ENCODE results near the gene WEE1. TPM values are rescaled to one million over a fixed set of nuclear protein-coding genes. Genes with fewer than 3 reads are reported as not detected.

WEE1 gene
- total RNA-seq, 1 donor from 2014 or later: 50.7 TPM

DNA sequence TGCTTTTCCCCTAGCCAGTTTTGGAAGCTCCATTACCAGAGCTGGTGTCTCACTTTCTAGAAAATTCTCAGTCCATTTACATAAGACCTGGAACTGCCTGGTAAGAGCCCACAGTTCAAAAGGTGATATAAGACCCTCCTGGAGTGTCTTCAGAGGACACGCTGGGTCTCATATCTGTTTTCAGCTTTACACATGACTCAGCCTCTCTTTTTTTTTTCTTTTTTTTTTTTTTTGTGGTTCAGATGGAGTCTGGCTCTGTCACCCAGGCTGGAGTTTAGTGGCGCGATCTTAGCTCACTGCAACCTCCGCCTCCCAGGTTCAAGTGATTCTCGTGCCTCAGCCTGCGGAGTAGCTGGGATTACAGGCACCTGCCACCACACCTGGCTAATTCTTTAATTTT lies 30.7 kb downstream of the WEE1 start:
- DNase-seq (ENCODE audit: low read depth): no peak
- Mint-ChIP-seq H3K4me3 (ENCODE audit: unreplicated experiment) (no peak overlapping the region), H3K36me3 (ENCODE audit: low read depth, unreplicated experiment) (no peaks in the 10 kb centered on the region), H3K27me3 (ENCODE audit: low read depth, unreplicated experiment) (peaks cover 2% of the 10 kb centered on the region), H3K4me1 (ENCODE audit: low read depth, unreplicated experiment) (peaks cover 21% of the 10 kb centered on the region), H3K9me3 (ENCODE audit: unreplicated experiment) (peaks cover 2% of the 10 kb centered on the region), H3K27ac (ENCODE audit: unreplicated experiment) (no peak overlapping the region)
- Histone ChIP-seq H3K4me2 (ENCODE audit: low read length) (no peak overlapping the region), H4K20me1 (ENCODE audit: insufficient read depth, low read length) (no peaks in the 10 kb centered on the region), H3K9ac (ENCODE audit: low read length) (no peak overlapping the region), H3K4me3 (ENCODE audit: insufficient read depth, low read depth, low read length) (no peak overlapping the region), H3K4me1 (ENCODE audit: insufficient read depth, low read length) (peaks cover 11% of the 10 kb centered on the region), H2AFZ (ENCODE audit: low read depth, low read length) (no peak overlapping the region), H3K79me2 (ENCODE audit: insufficient read depth, low read length) (no peaks in the 10 kb centered on the region), H3K27ac (ENCODE audit: low read depth, low read length) (no peak overlapping the region), H3K9me3 (ENCODE audit: insufficient read depth, low read depth, low read length) (no peaks in the 10 kb centered on the region), H3K27me3 (ENCODE audit: insufficient read depth, low read length) (no peaks in the 10 kb centered on the region), H3K36me3 (ENCODE audit: insufficient read depth, low read length) (no peaks in the 10 kb centered on the region)
- TF ChIP-seq EZH2 (IDR thresholded peaks at IDR 0.05; ENCODE audit: insufficient read depth, low read length): no peak
- TF ChIP-seq, protein P1, sequence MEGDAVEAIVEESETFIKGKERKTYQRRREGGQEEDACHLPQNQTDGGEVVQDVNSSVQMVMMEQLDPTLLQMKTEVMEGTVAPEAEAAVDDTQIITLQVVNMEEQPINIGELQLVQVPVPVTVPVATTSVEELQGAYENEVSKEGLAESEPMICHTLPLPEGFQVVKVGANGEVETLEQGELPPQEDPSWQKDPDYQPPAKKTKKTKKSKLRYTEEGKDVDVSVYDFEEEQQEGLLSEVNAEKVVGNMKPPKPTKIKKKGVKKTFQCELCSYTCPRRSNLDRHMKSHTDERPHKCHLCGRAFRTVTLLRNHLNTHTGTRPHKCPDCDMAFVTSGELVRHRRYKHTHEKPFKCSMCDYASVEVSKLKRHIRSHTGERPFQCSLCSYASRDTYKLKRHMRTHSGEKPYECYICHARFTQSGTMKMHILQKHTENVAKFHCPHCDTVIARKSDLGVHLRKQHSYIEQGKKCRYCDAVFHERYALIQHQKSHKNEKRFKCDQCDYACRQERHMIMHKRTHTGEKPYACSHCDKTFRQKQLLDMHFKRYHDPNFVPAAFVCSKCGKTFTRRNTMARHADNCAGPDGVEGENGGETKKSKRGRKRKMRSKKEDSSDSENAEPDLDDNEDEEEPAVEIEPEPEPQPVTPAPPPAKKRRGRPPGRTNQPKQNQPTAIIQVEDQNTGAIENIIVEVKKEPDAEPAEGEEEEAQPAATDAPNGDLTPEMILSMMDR (IDR thresholded peaks at IDR 0.05; ENCODE audit: insufficient read depth, low read depth, low read length): no peak
- FAIRE-seq: no peak

DNA sequence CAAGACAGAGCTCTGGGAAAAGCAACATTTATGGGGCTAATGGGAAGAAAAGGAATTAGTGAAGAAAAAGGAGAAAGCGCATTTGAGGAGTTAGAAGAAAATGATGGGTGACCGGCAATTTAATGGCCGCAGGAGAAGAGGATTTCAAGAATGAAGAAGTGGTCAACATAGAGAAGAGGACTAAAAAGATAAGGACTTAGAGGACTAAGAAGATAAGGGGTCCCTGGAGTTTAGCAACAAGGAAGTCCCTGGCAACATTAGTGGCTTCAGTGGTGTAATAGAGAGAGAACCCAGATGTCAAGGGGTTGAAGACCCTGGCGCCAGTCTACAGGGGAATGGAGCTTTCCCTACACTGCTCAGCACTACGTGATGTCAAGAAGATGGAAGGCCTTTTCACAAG lies 32.3 kb downstream of the WEE1 start:
- H3K79me2 ChIP-seq (ENCODE audit: insufficient read depth, low read length): no peaks in the 10 kb centered on the region
- peaks cover 11% of the 10 kb centered on the region for H3K4me1 ChIP-seq (ENCODE audit: insufficient read depth, low read length)
- H3K36me3 Mint-ChIP-seq (ENCODE audit: low read depth, unreplicated experiment): no peaks in the 10 kb centered on the region
- no peaks in the 10 kb centered on the region for H3K9me3 ChIP-seq (ENCODE audit: insufficient read depth, low read depth, low read length)
- no peaks in the 10 kb centered on the region for H3K36me3 ChIP-seq (ENCODE audit: insufficient read depth, low read length)
- H3K4me3 Mint-ChIP-seq (ENCODE audit: unreplicated experiment): no peak overlapping the region
- no peak for TF ChIP-seq EZH2 (IDR thresholded peaks at IDR 0.05; ENCODE audit: insufficient read depth, low read length)
- TF ChIP-seq, protein P1 (IDR thresholded peaks at IDR 0.05; ENCODE audit: insufficient read depth, low read depth, low read length): no peak
- H3K27ac ChIP-seq (ENCODE audit: low read depth, low read length): no peak overlapping the region
- DNase-seq (ENCODE audit: low read depth) (no peak), FAIRE-seq (no peak)
- peaks cover 2% of the 10 kb centered on the region for H3K27me3 Mint-ChIP-seq (ENCODE audit: low read depth, unreplicated experiment)
- peaks cover 2% of the 10 kb centered on the region for H3K9me3 Mint-ChIP-seq (ENCODE audit: unreplicated experiment)
- no peak overlapping the region for H3K27ac Mint-ChIP-seq (ENCODE audit: unreplicated experiment)
- peaks cover 16% of the 10 kb centered on the region for H3K4me1 Mint-ChIP-seq (ENCODE audit: low read depth, unreplicated experiment)
- H3K4me2 ChIP-seq (ENCODE audit: low read length): no peak overlapping the region
- no peak overlapping the region for H3K9ac ChIP-seq (ENCODE audit: low read length)
- H3K27me3 ChIP-seq (ENCODE audit: insufficient read depth, low read length): no peaks in the 10 kb centered on the region
- no peak overlapping the region for H2AFZ ChIP-seq (ENCODE audit: low read depth, low read length)
- H4K20me1 ChIP-seq (ENCODE audit: insufficient read depth, low read length): no peaks in the 10 kb centered on the region
- no peak overlapping the region for H3K4me3 ChIP-seq (ENCODE audit: insufficient read depth, low read depth, low read length)

DNA sequence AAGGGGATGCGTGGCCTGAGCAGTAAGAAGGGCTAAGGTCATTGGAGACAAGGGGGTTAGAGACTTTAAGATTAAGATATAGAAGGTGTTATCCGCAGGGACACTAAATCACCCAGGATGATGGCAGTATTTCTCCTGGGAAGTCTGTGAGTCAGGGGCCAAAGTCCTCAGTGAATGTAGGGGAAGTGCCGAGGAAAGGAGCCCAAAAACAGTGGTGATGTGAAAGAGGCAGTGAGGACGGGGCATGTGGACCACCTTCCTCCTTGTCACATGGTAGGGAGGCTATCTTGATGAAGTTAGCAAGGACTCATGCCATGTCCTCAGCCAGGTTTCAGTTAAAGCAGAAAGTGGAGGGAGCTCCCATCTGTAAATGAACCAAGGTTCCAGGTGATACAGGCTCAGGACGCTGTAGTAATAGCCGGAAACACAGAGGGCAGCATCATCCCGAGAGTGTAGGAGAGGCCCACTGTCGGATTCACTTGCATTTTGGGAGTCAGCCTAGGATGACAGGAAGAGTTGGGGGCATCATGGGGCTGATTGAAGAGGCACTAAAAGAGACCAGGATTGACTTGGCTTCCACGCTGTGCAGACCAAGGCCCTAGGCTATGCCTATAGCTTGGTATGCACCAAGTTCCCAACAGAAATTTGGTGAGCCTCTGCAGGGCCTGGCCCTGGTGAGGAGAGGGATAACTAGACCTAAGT lies 33.5 kb downstream of the WEE1 start:
- no peak overlapping the region for H2AFZ ChIP-seq (ENCODE audit: low read depth, low read length)

More for the DNA sequence above, 33.5 kb downstream of the WEE1 start:
- no peak for DNase-seq (ENCODE audit: low read depth)
- Histone ChIP-seq H3K9ac (ENCODE audit: low read length) (no peak overlapping the region), H3K9me3 (ENCODE audit: insufficient read depth, low read depth, low read length) (no peaks in the 10 kb centered on the region), H3K4me2 (ENCODE audit: low read length) (no peak overlapping the region), H4K20me1 (ENCODE audit: insufficient read depth, low read length) (no peaks in the 10 kb centered on the region), H3K79me2 (ENCODE audit: insufficient read depth, low read length) (no peaks in the 10 kb centered on the region), H3K4me1 (ENCODE audit: insufficient read depth, low read length) (no peaks in the 10 kb centered on the region), H3K36me3 (ENCODE audit: insufficient read depth, low read length) (no peaks in the 10 kb centered on the region), H3K27ac (ENCODE audit: low read depth, low read length) (no peak overlapping the region), H3K27me3 (ENCODE audit: insufficient read depth, low read length) (no peaks in the 10 kb centered on the region), H3K4me3 (ENCODE audit: insufficient read depth, low read depth, low read length) (no peak overlapping the region)
- no peak for TF ChIP-seq EZH2 (IDR thresholded peaks at IDR 0.05; ENCODE audit: insufficient read depth, low read length)
- TF ChIP-seq, protein P1 (IDR thresholded peaks at IDR 0.05; ENCODE audit: insufficient read depth, low read depth, low read length): no peak
- H3K36me3 Mint-ChIP-seq (ENCODE audit: low read depth, unreplicated experiment): peaks cover 4% of the 10 kb centered on the region
- peaks cover 2% of the 10 kb centered on the region for H3K27me3 Mint-ChIP-seq (ENCODE audit: low read depth, unreplicated experiment)
- H3K4me3 Mint-ChIP-seq (ENCODE audit: unreplicated experiment): no peak overlapping the region
- H3K4me1 Mint-ChIP-seq (ENCODE audit: low read depth, unreplicated experiment): peaks cover 8% of the 10 kb centered on the region
- peaks cover 4% of the 10 kb centered on the region for H3K9me3 Mint-ChIP-seq (ENCODE audit: unreplicated experiment)
- H3K27ac Mint-ChIP-seq (ENCODE audit: unreplicated experiment): no peak overlapping the region
- no peak for FAIRE-seq
